ENCODE measurements around the gene TMEM132D.

DNA sequence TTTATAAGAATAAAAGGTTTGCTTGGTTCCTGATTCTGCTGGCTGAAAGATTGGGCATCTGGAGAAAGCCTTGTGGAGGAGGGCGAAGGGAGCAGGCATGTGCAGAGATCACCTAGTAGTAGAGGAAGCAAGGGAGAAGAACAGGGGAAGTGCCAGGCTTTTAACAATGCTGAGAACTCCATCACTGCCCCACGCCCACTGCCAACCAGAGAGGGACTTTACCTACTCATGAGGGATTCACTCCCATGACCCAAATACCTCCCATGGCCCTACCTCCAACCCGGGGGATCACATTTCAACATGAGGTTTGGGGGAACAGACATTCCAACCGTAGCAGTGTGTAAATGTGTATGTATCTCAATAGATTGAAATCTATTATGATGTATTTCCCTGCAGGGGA, 690.3 kb downstream of the TMEM132D start:
- TF ChIP-seq CTCF (tag by site-specific recombination; IDR thresholded peaks at IDR 0.05) (no peak), ZNF624 (tag by site-specific recombination; IDR thresholded peaks at IDR 0.05) (no peak), ZNF324 (tag by site-specific recombination; IDR thresholded peaks at IDR 0.05) (no peak), ZNF843 (tag by site-specific recombination; IDR thresholded peaks at IDR 0.05) (no peak), ZNF26 (tag by site-specific recombination; IDR thresholded peaks at IDR 0.05) (no peak), GFI1B (tag by site-specific recombination; IDR thresholded peaks at IDR 0.05) (no peak), ZFP69B (tag by site-specific recombination; IDR thresholded peaks at IDR 0.05) (no peak), PBX3 (CRISPR knock-in tag; IDR thresholded peaks at IDR 0.05) (no peak), ZNF274 (IDR thresholded peaks at IDR 0.05; ENCODE audit: low read length) (no peak), ZNF274 (tag by site-specific recombination; IDR thresholded peaks at IDR 0.05; ENCODE audit: borderline replicate concordance) (no peak), ZNF747 (tag by site-specific recombination; IDR thresholded peaks at IDR 0.05) (no peak), SCRT2 (tag by site-specific recombination; IDR thresholded peaks at IDR 0.05) (no peak)
- TF ChIP-seq, protein P1, sequence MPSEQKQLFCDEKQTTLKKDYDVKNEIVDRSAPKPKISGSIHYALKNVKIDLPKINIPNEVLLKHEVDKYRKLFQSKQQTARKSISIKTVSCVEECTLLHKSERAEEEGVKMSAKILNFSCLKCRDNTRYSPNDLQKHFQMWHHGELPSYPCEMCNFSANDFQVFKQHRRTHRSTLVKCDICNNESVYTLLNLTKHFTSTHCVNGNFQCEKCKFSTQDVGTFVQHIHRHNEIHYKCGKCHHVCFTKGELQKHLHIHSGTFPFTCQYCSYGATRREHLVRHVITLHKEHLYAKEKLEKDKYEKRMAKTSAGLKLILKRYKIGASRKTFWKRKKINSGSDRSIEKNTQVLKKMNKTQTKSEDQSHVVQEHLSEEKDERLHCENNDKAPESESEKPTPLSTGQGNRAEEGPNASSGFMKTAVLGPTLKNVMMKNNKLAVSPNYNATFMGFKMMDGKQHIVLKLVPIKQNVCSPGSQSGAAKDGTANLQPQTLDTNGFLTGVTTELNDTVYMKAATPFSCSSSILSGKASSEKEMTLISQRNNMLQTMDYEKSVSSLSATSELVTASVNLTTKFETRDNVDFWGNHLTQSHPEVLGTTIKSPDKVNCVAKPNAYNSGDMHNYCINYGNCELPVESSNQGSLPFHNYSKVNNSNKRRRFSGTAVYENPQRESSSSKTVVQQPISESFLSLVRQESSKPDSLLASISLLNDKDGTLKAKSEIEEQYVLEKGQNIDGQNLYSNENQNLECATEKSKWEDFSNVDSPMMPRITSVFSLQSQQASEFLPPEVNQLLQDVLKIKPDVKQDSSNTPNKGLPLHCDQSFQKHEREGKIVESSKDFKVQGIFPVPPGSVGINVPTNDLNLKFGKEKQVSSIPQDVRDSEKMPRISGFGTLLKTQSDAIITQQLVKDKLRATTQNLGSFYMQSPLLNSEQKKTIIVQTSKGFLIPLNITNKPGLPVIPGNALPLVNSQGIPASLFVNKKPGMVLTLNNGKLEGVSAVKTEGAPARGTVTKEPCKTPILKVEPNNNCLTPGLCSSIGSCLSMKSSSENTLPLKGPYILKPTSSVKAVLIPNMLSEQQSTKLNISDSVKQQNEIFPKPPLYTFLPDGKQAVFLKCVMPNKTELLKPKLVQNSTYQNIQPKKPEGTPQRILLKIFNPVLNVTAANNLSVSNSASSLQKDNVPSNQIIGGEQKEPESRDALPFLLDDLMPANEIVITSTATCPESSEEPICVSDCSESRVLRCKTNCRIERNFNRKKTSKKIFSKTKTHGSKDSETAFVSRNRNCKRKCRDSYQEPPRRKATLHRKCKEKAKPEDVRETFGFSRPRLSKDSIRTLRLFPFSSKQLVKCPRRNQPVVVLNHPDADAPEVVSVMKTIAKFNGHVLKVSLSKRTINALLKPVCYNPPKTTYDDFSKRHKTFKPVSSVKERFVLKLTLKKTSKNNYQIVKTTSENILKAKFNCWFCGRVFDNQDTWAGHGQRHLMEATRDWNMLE (tag by site-specific recombination; conservative IDR thresholded peaks at IDR 0.05; ENCODE audit: low read depth) = no peak

Measured in HEK293 (cell line).